ENCODE results near the gene SLC1A5.
"Not testable (repeated sequence)": the region's sequence is repeated elsewhere in the genome, so short reads cannot be mapped to it uniquely, and the experiment has no call there.

Gene SLC1A5

GRCh38 chr19:46815833-46816627 is 27.6 kb upstream of the SLC1A5 start:
- H3K4me3 ChIP-seq (ENCODE audit: low read length) = no peak overlapping the region

GRCh38 chr19:46813839-46814358 is 25.5 kb upstream of the SLC1A5 start:
- no peak overlapping the region for H3K27ac ChIP-seq (ENCODE audit: low read depth, low read length)
- H3K36me3 ChIP-seq (ENCODE audit: control insufficient read depth, insufficient read depth, low read length) = no peaks in the 10 kb centered on the region
- H3K9ac ChIP-seq (ENCODE audit: low read length) = no peak overlapping the region
- H3K27me3 ChIP-seq (ENCODE audit: control insufficient read depth, insufficient read depth, low read length) = no peaks in the 10 kb centered on the region
- H3K4me1 ChIP-seq (ENCODE audit: control insufficient read depth, insufficient read depth, low read length) = no peaks in the 10 kb centered on the region
- H3K4me3 ChIP-seq (ENCODE audit: low read length) = no peak overlapping the region

More at GRCh38 chr19:46815833-46816627, 27.6 kb upstream of the SLC1A5 start:
- H3K27me3 ChIP-seq (ENCODE audit: control insufficient read depth, insufficient read depth, low read length) = no peaks in the 10 kb centered on the region
- H3K27ac ChIP-seq (ENCODE audit: low read depth, low read length) = no peak overlapping the region
- no peaks in the 10 kb centered on the region for H3K36me3 ChIP-seq (ENCODE audit: control insufficient read depth, insufficient read depth, low read length)
- no peak overlapping the region for H3K9ac ChIP-seq (ENCODE audit: low read length)
- no peaks in the 10 kb centered on the region for H3K4me1 ChIP-seq (ENCODE audit: control insufficient read depth, insufficient read depth, low read length)

- Histone ChIP-seq H3K27me3 (ENCODE audit: control insufficient read depth, insufficient read depth, low read length) (no peaks in the 10 kb centered on the region), H3K27ac (ENCODE audit: low read depth, low read length) (no peak overlapping the region), H3K9ac (ENCODE audit: low read length) (no peak overlapping the region), H3K4me3 (ENCODE audit: low read length) (no peak overlapping the region), H3K4me1 (ENCODE audit: control insufficient read depth, insufficient read depth, low read length) (no peaks in the 10 kb centered on the region), H3K36me3 (ENCODE audit: control insufficient read depth, insufficient read depth, low read length) (no peaks in the 10 kb centered on the region)
Measured at GRCh38 chr19:46812977-46813838, 24.8 kb upstream of the SLC1A5 start.

DNA sequence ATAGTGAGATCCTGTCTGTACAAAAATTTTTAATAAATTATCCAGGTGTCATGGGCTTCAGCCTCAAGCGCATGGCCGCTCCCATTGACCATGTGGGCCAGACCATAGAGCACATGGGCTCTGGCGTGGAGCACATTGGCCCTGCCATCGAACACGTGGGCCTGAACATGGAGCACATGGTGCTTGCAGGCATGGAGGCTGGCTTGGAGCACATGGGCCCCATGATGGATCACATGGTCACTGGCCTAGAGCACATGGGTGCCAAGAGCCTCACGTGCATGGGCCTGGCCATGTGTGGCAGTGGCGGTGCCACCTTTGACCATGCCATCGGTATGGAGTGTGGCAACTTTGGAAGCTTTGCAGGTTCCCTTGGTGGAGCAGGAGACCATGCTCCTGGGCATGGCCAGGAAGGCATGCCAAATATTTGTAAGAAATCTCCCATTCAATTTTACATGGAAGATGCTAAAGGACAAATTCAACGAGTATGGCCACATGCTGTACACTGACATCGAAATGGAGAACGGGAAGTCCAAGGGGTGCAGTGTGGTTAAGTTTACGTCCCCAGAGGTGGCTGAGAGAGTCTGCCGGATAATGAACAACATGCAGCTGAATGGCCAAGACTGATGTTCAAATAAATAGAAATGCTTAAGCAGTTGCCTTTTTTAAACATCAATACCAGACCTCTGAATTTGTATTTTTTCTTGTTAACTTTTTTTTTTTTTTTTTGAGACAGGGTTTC is 21.3 kb upstream of the SLC1A5 start:
- H3K27ac ChIP-seq (ENCODE audit: low read depth, low read length) = no peak overlapping the region
- no peak overlapping the region for H3K9ac ChIP-seq (ENCODE audit: low read length)
- H3K4me3 ChIP-seq (ENCODE audit: low read length) = no peak overlapping the region
- H3K36me3 ChIP-seq (ENCODE audit: control insufficient read depth, insufficient read depth, low read length) = no peaks in the 10 kb centered on the region
- no peaks in the 10 kb centered on the region for H3K4me1 ChIP-seq (ENCODE audit: control insufficient read depth, insufficient read depth, low read length)
- H3K27me3 ChIP-seq (ENCODE audit: control insufficient read depth, insufficient read depth, low read length) = no peaks in the 10 kb centered on the region

GRCh38 chr19:46806656-46807055 is 18.3 kb upstream of the SLC1A5 start:
- H3K36me3 ChIP-seq (ENCODE audit: control insufficient read depth, insufficient read depth, low read length) = no peaks in the 10 kb centered on the region
- H3K4me3 ChIP-seq (ENCODE audit: low read length) = no peak overlapping the region
- H3K4me1 ChIP-seq (ENCODE audit: control insufficient read depth, insufficient read depth, low read length) = no peaks in the 10 kb centered on the region
- H3K27ac ChIP-seq (ENCODE audit: low read depth, low read length) = no peak overlapping the region
- H3K27me3 ChIP-seq (ENCODE audit: control insufficient read depth, insufficient read depth, low read length) = no peaks in the 10 kb centered on the region
- no peak overlapping the region for H3K9ac ChIP-seq (ENCODE audit: low read length)

DNA sequence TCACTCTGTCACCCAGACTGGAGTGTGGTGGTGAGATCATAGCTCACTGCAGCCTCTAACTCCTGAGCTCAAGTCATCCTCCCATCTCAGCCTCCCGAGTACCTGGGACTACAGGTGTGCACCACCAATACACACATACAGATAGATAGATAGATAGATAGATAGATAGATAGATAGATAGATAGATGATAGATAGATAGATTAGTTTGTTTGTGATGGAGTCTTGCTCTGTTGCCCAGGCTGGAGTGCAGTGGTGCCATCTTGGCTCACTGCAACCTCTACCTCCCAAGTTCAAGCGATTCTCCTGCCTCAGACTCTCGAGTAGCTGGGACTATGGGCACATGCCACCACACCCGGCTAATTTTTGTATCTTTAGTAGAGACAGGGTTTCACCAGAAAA is 16.0 kb upstream of the SLC1A5 start:
- not testable (repeated sequence) for H3K27ac ChIP-seq (ENCODE audit: low read depth, low read length); H3K9ac ChIP-seq (ENCODE audit: low read length); H3K4me1 ChIP-seq (ENCODE audit: control insufficient read depth, insufficient read depth, low read length); H3K36me3 ChIP-seq (ENCODE audit: control insufficient read depth, insufficient read depth, low read length); H3K27me3 ChIP-seq (ENCODE audit: control insufficient read depth, insufficient read depth, low read length); H3K4me3 ChIP-seq (ENCODE audit: low read length)

DNA sequence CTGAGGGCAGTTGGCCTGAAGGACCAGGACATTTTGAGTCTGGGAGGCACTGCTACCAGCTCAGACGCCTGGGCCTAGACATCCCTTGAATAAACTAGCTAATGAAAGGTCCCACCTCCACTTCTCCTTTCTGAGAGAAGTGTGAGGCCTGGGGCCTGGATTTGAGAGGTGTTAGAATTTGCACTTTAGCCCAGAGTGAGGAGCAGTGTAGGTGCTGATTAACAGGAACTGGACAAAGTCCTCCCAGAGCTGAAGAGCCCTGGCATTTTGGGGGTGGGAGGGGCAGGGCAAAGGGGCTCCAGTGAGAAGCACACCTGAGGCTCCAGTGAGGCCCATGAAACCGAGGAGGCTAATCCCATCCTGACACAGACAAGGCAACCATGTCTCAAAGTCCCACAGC is 15.2 kb upstream of the SLC1A5 start:
- Histone ChIP-seq H3K36me3 (ENCODE audit: control insufficient read depth, insufficient read depth, low read length) (no peaks in the 10 kb centered on the region), H3K4me1 (ENCODE audit: control insufficient read depth, insufficient read depth, low read length) (no peaks in the 10 kb centered on the region), H3K4me3 (ENCODE audit: low read length) (no peak overlapping the region), H3K27me3 (ENCODE audit: control insufficient read depth, insufficient read depth, low read length) (no peaks in the 10 kb centered on the region), H3K27ac (ENCODE audit: low read depth, low read length) (no peak overlapping the region), H3K9ac (ENCODE audit: low read length) (no peak overlapping the region)

DNA sequence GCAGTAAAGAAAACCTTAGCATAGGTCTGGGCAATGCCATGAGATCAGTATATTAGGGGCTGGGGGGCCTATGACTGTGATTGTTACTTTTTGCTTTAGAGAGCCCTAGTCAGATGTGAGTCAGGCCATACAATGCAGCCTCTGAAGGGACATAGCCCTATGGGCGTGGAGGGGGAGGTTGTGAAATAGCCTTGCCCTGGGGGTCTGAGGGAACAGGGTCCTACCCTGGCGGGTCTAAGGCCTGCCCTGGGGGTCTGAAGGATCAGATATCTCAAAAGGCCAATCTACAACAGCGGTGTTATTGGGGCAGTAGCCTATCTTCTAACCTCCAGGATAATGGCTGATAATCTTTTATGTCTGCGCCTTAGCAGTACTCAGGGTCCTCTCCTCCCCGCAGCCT is 13.8 kb upstream of the SLC1A5 start:
- H3K27me3 ChIP-seq (ENCODE audit: control insufficient read depth, insufficient read depth, low read length) = no peaks in the 10 kb centered on the region
- no peak overlapping the region for H3K27ac ChIP-seq (ENCODE audit: low read depth, low read length)
- H3K36me3 ChIP-seq (ENCODE audit: control insufficient read depth, insufficient read depth, low read length) = no peaks in the 10 kb centered on the region
- H3K9ac ChIP-seq (ENCODE audit: low read length) = no peak overlapping the region
- H3K4me3 ChIP-seq (ENCODE audit: low read length) = no peak overlapping the region
- no peaks in the 10 kb centered on the region for H3K4me1 ChIP-seq (ENCODE audit: control insufficient read depth, insufficient read depth, low read length)

GRCh38 chr19:46798713-46799112 is 10.3 kb upstream of the SLC1A5 start:
- H3K4me3 ChIP-seq (ENCODE audit: low read length) = no peak overlapping the region
- H3K9ac ChIP-seq (ENCODE audit: low read length) = no peak overlapping the region
- no peaks in the 10 kb centered on the region for H3K4me1 ChIP-seq (ENCODE audit: control insufficient read depth, insufficient read depth, low read length)
- no peak overlapping the region for H3K27ac ChIP-seq (ENCODE audit: low read depth, low read length)
- H3K36me3 ChIP-seq (ENCODE audit: control insufficient read depth, insufficient read depth, low read length) = no peaks in the 10 kb centered on the region
- no peaks in the 10 kb centered on the region for H3K27me3 ChIP-seq (ENCODE audit: control insufficient read depth, insufficient read depth, low read length)

DNA sequence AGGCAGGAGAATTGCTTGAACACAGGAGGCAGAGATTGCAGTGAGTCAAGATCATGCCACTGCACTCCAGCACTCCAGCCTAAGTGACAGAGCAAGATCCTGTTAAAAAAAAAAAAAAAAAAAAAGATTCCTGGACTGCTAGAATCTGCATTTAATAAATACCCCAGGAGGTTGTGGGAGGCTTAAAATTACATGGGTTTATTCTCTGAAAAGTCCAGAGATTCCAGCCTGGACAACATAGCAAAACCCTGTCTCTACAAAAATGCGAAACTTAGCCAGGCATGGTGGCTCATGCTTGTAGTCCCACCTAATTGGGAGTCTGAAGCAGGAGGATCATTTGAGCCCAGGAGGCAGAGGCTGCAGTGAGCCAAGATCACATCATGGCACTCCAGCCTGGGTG is 9.5 kb upstream of the SLC1A5 start:
- Histone ChIP-seq H3K27ac (ENCODE audit: low read depth, low read length) (no peak overlapping the region), H3K36me3 (ENCODE audit: control insufficient read depth, insufficient read depth, low read length) (no peaks in the 10 kb centered on the region), H3K4me3 (ENCODE audit: low read length) (no peak overlapping the region), H3K27me3 (ENCODE audit: control insufficient read depth, insufficient read depth, low read length) (no peaks in the 10 kb centered on the region), H3K9ac (ENCODE audit: low read length) (no peak overlapping the region), H3K4me1 (ENCODE audit: control insufficient read depth, insufficient read depth, low read length) (no peaks in the 10 kb centered on the region)

- H3K36me3 ChIP-seq (ENCODE audit: control insufficient read depth, insufficient read depth, low read length) = no peaks in the 10 kb centered on the region
- H3K27me3 ChIP-seq (ENCODE audit: control insufficient read depth, insufficient read depth, low read length) = no peaks in the 10 kb centered on the region
- no peak overlapping the region for H3K9ac ChIP-seq (ENCODE audit: low read length)
- H3K4me3 ChIP-seq (ENCODE audit: low read length) = no peak overlapping the region
- no peak overlapping the region for H3K27ac ChIP-seq (ENCODE audit: low read depth, low read length)
- H3K4me1 ChIP-seq (ENCODE audit: control insufficient read depth, insufficient read depth, low read length) = no peaks in the 10 kb centered on the region
Measured at GRCh38 chr19:46791944-46792343, 3.5 kb upstream of the SLC1A5 start.

DNA sequence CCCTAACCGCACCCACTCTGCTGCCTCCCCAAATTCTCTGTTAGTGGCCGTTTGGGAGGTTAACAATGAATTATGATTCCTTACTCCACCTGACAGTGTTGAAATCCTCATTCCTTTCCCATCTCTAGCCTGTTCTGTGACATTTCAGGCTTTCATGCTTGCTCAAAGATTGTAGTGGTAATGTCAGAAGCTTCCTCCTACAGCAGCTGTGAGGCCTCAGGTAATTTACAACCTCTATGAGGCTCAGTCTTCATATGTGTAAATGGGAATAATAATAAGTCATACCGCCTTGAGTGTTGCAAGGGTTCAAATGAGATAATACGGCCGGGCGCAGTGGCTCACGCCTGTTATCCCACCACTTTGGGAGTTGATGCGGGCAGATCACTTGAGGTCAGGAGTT is 977 bp upstream of the SLC1A5 start:
- no peak overlapping the region for H3K27ac ChIP-seq (ENCODE audit: low read depth, low read length)

More for the DNA sequence above, 977 bp upstream of the SLC1A5 start:
- Histone ChIP-seq H3K9ac (ENCODE audit: low read length) (no peak overlapping the region), H3K4me3 (ENCODE audit: low read length) (no peak overlapping the region), H3K4me1 (ENCODE audit: control insufficient read depth, insufficient read depth, low read length) (peaks cover 6% of the 10 kb centered on the region), H3K27me3 (ENCODE audit: control insufficient read depth, insufficient read depth, low read length) (no peaks in the 10 kb centered on the region), H3K36me3 (ENCODE audit: control insufficient read depth, insufficient read depth, low read length) (no peaks in the 10 kb centered on the region)

All from rectal smooth muscle tissue (tissue), 1 donor.